Panc1 (cell line): Measurements from ENCODE around the gene GRIN2A. TPM values are rescaled to one million over a fixed set of nuclear protein-coding genes. Genes with fewer than 3 reads are reported as not detected.

Experiments used
- ATAC-seq: fragments of 200-7000 bp; cut with Tn5 transposase; 2 replicates; pipeline ENCODE4 v1.9.1; 2020; ENCODE audit warnings: mild to moderate bottlenecking, moderate library complexity
- BruUV-seq: library from RNA; stranded (reverse); fragments of 400-500 nt; replicated peaks from 2 replicates; lab custom pipeline; 2021; lab: Mats Ljungman, UMichigan
- CTCF ChIA-PET: fragments of 300-600 bp; sonication (Branson Sonifier 250); formaldehyde crosslinking; loops from one replicate; lab custom pipeline; 2022; ENCODE audit warnings: antibody characterized with exemption; lab: Charles Lee
- POLR2A ChIA-PET: fragments of 300-600 bp; sonication (Branson Sonifier 250); formaldehyde crosslinking; loops from one replicate; lab custom pipeline; 2022; ENCODE audit warnings: antibody characterized with exemption; lab: Charles Lee
- DNase-seq: peaks from one replicate; pipeline ENCODE4 v3.0.0-alpha.2; 2010; ENCODE audit warnings: low read depth, low spot score
- H3K27ac ChIP-seq: 2 replicates; pipeline ENCODE4 v1.5.1; 2011; ENCODE audit warnings: mild to moderate bottlenecking, low read length, inconsistent platforms
- H3K27me3 ChIP-seq: fragments of 200-500 bp; sonication (Bioruptor generic); 2 replicates; pipeline ENCODE4 v1.6.0; 2014; ENCODE audit warnings: low read length, inconsistent platforms; ENCODE audit not compliant: control insufficient read depth, insufficient read depth
- H3K36me3 ChIP-seq: fragments of 200-500 bp; sonication (Bioruptor generic); 2 replicates; pipeline ENCODE4 v1.5.1; 2014; ENCODE audit warnings: inconsistent platforms, mild to moderate bottlenecking, low read length, moderate library complexity; ENCODE audit not compliant: control insufficient read depth, insufficient read depth
- H3K4me1 ChIP-seq: 2 replicates; pipeline ENCODE4 v1.5.1; 2011; ENCODE audit warnings: inconsistent platforms, mild to moderate bottlenecking, low read length, moderate library complexity; ENCODE audit not compliant: control insufficient read depth, insufficient read depth
- H3K4me3 ChIP-seq, 2 experiments: 2 replicates each; pipeline ENCODE4 v1.5.1; 2011 to 2012; ENCODE audit warnings: low read depth in 2 of 2, low read length in 2 of 2, mild to moderate bottlenecking in 2 of 2, inconsistent platforms in 1 of 2, moderate library complexity in 1 of 2
- H3K9me3 ChIP-seq: fragments of 200-500 bp; sonication (Bioruptor generic); 2 replicates; pipeline ENCODE4 v1.5.1; 2014; ENCODE audit warnings: low read depth, mild to moderate bottlenecking, inconsistent platforms, low read length, moderate library complexity; ENCODE audit not compliant: control insufficient read depth, insufficient read depth
- POLR2AphosphoS5 ChIP-seq: IDR thresholded peaks from 2 replicates; pipeline ENCODE4 v1.6.1; 2012; ENCODE audit warnings: mild to moderate bottlenecking, low read depth, low read length, moderate library complexity
- SIN3A ChIP-seq: IDR thresholded peaks from 2 replicates; pipeline ENCODE4 v1.6.1; 2012; ENCODE audit warnings: low read depth, mild to moderate bottlenecking, low read length, moderate library complexity, borderline replicate concordance; ENCODE audit not compliant: insufficient read depth
- TCF7L2 ChIP-seq: IDR thresholded peaks from 2 replicates; pipeline ENCODE4 v1.6.1; 2011; ENCODE audit warnings: mild to moderate bottlenecking, low read depth, low read length, inconsistent platforms
- in situ Hi-C: cut with HindIII; loops from 2 replicates; pipeline ENCODE4 v1.10.0; 2016; ENCODE audit warnings: low sequenced_read_pairs, low pct_unique_long_range_greater_than_20kb
- intact Hi-C: fragments of 100-400 bp; cut with micrococcal nuclease; formaldehyde crosslinking; loops from one replicate; pipeline ENCODE4 v1.10.0; 2022; ENCODE audit not compliant: unreplicated experiment
- total RNA-seq: library from RNA; stranded (reverse); gene quantifications from one replicate; pipeline ENCODE4 v1.2.1, GENCODE V29; 2021; ENCODE audit not compliant: unreplicated experiment
- TF ChIP-seq, protein P1 (sequence below), 2 experiments: IDR thresholded peaks; 2 replicates each; pipeline ENCODE4 v1.6.1; 2011 to 2012; ENCODE audit warnings: low read depth in 2 of 2, control low read depth in 1 of 2, low read length in 1 of 2, mild to moderate bottlenecking in 1 of 2, moderate library complexity in 1 of 2; ENCODE audit not compliant: insufficient read depth in 1 of 2
- TF ChIP-seq, protein P2 (sequence below): fragments of 450-650 bp; IDR thresholded peaks from 2 replicates; pipeline ENCODE4 v1.5.1; 2017; ENCODE audit warnings: mild to moderate bottlenecking

Gene GRIN2A
- total RNA-seq, 1 experiment from 2014 or later, result 12.3 TPM

DNA sequence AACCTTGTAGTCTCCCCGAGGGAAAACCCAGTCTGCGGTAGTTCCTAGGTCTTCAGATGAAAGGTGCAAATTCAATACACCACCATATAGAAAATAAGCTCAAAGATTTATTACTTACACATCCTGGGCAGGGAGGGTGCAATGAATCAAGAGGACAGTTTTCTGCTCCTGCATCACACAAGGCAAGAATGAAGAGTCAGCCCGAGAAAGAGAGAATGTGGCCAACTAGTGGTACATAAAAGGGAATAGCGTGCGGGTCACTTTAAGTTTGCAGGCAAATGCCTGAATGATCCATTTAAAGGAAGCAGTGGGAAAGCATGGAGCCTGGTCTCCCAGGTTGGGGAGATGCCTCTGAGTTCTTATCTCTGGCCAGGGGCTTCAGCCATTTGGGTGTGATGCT lies 403.4 kb downstream of the GRIN2A start:
- ChIA-PET CTCF (no interaction called here), POLR2A (no interaction called here)
- TF ChIP-seq, protein P1, sequence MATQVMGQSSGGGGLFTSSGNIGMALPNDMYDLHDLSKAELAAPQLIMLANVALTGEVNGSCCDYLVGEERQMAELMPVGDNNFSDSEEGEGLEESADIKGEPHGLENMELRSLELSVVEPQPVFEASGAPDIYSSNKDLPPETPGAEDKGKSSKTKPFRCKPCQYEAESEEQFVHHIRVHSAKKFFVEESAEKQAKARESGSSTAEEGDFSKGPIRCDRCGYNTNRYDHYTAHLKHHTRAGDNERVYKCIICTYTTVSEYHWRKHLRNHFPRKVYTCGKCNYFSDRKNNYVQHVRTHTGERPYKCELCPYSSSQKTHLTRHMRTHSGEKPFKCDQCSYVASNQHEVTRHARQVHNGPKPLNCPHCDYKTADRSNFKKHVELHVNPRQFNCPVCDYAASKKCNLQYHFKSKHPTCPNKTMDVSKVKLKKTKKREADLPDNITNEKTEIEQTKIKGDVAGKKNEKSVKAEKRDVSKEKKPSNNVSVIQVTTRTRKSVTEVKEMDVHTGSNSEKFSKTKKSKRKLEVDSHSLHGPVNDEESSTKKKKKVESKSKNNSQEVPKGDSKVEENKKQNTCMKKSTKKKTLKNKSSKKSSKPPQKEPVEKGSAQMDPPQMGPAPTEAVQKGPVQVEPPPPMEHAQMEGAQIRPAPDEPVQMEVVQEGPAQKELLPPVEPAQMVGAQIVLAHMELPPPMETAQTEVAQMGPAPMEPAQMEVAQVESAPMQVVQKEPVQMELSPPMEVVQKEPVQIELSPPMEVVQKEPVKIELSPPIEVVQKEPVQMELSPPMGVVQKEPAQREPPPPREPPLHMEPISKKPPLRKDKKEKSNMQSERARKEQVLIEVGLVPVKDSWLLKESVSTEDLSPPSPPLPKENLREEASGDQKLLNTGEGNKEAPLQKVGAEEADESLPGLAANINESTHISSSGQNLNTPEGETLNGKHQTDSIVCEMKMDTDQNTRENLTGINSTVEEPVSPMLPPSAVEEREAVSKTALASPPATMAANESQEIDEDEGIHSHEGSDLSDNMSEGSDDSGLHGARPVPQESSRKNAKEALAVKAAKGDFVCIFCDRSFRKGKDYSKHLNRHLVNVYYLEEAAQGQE (IDR thresholded peaks at IDR 0.05; ENCODE audit: insufficient read depth in 1 of 2, low read depth in 2 of 2, low read length in 1 of 2), result no peak
- TF ChIP-seq, protein P2, sequence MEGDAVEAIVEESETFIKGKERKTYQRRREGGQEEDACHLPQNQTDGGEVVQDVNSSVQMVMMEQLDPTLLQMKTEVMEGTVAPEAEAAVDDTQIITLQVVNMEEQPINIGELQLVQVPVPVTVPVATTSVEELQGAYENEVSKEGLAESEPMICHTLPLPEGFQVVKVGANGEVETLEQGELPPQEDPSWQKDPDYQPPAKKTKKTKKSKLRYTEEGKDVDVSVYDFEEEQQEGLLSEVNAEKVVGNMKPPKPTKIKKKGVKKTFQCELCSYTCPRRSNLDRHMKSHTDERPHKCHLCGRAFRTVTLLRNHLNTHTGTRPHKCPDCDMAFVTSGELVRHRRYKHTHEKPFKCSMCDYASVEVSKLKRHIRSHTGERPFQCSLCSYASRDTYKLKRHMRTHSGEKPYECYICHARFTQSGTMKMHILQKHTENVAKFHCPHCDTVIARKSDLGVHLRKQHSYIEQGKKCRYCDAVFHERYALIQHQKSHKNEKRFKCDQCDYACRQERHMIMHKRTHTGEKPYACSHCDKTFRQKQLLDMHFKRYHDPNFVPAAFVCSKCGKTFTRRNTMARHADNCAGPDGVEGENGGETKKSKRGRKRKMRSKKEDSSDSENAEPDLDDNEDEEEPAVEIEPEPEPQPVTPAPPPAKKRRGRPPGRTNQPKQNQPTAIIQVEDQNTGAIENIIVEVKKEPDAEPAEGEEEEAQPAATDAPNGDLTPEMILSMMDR, result no peak
- no peak for TF ChIP-seq SIN3A
- no peak for TF ChIP-seq POLR2AphosphoS5
- TF ChIP-seq TCF7L2, result no peak
- in situ Hi-C loops, result no loop called here
- no peaks in the 10 kb centered on the region for H3K4me1 ChIP-seq
- intact Hi-C loops, result no loop called here
- no peak for ATAC-seq
- no peak for DNase-seq
- no peak overlapping the region for H3K27ac ChIP-seq
- BruUV-seq, result no TSS peak
- H3K4me3 ChIP-seq, result no peak overlapping the region
- no peaks in the 10 kb centered on the region for H3K9me3 ChIP-seq
- no peaks in the 10 kb centered on the region for H3K27me3 ChIP-seq
- no peaks in the 10 kb centered on the region for H3K36me3 ChIP-seq

DNA sequence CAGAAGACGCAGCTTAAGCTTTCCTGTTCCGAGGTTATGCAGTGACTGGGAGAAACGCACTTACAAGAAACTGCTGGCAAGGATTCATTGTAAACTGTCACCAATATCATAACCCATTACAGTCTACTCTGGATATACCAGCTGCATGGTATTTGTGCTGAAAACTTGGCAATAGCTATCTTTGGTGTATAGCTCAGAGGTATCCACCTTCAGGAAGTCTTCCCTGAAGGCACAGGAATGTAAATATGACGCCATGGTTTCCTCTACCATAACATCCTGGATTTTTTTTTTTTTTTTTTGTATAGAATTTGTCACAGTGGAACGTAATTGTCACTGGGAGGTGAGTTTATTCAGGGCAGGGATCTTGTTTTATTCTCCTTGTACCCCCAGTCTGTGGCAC lies 406.2 kb downstream of the GRIN2A start:
- ChIA-PET CTCF (no interaction called here), POLR2A (no interaction called here)

More for the DNA sequence above, 406.2 kb downstream of the GRIN2A start:
- TF ChIP-seq TCF7L2, result no peak
- no peak for TF ChIP-seq POLR2AphosphoS5
- TF ChIP-seq, protein P2, result no peak
- TF ChIP-seq SIN3A, result no peak
- TF ChIP-seq, protein P1 (IDR thresholded peaks at IDR 0.05; ENCODE audit: insufficient read depth in 1 of 2, low read depth in 2 of 2, low read length in 1 of 2), result no peak
- H3K4me3 ChIP-seq, result no peak overlapping the region
- no peaks in the 10 kb centered on the region for H3K27me3 ChIP-seq
- in situ Hi-C loops, result no loop called here
- H3K9me3 ChIP-seq, result no peaks in the 10 kb centered on the region
- intact Hi-C loops, result no loop called here
- no peak overlapping the region for H3K27ac ChIP-seq
- no peaks in the 10 kb centered on the region for H3K36me3 ChIP-seq
- no TSS peak for BruUV-seq
- H3K4me1 ChIP-seq, result no peaks in the 10 kb centered on the region
- DNase-seq, result no peak
- ATAC-seq, result no peak
